HG03135 (cell line): ENCODE results near the gene SPTBN4.
"Not testable (repeated sequence)": the region's sequence is repeated elsewhere in the genome, so short reads cannot be mapped to it uniquely, and the experiment has no call there.

ENCODE experiments used
- ATAC-seq: cut with Tn5 transposase; IDR thresholded peaks from one replicate; pipeline ENCODE4 v1.9.1; 2021; ENCODE audit warnings: mild to moderate bottlenecking, moderate library complexity; ENCODE audit not compliant: unreplicated experiment

SPTBN4 gene

DNA sequence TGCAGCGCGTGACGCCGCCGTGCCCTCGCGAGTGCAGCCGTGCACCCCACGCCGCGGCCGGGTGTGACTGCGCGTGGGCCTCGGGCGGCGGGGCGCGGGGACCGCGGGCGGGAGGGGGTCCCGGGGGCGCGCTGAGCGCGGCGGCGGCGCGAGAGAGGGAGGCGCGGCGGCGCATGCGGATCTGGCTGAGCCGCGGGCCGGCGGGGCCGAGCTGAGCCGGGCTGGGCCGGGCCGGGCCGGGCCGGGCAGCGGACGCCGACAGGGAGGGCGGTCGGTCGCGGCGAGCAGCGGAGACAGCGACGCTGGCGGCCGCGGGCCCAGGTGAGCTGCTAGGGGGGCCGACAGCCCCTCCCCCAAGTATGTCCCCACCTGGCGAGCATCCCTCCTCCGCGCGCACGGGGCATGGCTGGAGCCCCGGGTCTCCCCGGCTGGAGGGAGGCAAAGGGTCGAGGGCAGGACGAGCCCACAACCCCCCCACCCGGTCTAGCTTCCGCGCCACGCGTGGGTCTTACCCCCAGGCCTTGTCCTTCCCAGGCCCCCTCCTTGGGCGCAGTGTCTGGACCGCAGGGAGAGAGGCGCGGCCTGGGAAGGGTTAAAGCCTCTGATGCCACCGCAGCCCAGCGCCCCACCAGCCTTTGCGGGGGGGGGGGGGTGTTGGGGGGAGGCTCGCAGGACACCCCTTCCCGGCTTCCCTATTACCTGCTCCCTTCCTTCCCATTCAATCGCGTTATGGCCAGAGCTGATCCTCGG lies at the start of gene SPTBN4:
SPTBN4 (plus strand) TSS at position 17 of the 750 bp plus-strand sequence. CDS start 5,621 bp downstream, outside the sequence.
- ATAC-seq = no peak

DNA sequence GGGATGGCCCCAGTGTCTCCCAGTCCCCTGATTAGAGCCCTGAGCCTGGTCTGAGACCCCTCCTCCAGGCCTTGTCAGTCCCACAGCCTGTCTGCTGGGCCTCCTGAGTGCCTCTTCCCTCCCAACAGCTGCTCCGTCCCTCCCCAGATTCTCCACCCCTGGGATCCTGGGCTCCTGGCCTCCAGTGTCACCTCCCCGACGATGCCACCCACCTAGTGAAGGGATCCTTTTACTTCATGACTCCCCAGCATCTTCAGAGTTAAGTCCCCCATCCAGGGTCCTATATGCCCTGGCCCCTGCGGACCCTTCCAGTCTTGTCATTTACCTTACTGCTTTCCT lies 49.2 kb upstream of the SPTBN4 start:
- ATAC-seq = no peak

DNA sequence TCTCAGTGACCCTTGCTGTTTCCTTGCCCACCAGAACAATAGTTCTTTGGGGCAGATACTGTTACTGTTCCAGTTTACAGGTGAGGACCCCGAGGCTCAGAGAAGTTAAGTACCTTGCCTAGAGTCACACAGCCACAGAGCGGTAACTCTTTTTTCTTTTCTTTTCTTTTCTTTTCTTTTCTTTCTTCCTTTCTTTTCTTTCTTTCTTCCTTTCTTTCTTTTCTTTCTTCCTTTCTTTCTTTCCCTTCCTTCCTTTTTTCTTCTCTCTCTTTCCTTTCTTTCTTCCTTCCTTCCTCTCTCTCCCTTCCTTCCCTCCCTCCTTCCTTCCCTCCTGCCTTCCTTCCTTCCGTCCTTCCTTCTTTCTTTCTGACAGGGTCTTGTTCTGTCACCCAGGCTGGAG lies 48.8 kb upstream of the SPTBN4 start:
- ATAC-seq = no peak

DNA sequence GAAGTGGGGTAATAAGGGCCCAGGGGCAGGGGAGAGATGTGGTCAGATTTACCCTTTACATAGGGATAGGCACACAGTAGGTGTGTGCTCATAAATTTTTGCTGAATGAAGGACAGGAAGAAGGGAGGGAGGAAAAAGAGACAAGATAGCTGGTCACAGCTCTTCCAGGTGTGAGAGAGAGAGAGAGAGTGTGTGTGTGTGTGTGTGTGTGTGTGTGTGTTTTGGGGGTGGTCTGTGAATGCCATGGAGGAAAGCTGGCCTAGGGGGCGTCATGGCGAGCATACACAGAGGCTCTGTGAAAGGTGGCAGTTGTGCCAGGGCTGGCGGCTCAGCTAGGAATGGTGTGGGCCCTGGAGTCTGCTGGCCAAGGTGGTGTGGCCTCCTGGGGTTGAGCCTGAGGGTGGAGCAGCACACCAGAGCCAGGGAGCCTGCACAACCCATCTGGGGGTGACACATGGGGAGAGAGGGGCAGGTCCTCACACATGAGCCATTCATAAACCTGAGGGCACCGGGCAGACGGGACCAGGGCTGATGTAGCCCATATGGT lies 47.7 kb upstream of the SPTBN4 start:
- no peak for ATAC-seq

DNA sequence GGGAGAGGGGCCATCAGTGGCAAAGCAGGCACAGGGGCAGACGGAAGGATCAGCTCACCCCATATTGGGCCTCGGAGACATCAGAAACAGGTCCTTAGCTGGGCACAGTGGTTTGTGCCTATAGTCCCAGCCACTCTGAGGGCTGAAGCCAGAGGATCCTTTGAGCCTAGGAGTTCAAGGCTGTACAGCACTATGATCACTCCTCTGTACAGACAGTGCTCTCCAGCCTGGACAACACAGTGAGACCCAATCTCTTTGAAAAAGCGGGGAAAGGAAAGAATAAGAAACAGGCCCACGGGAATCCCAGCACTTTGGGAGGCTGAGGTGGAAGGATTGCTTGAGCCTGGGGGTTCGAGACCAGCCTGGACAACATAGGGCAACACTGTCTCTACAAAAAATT lies 47.0 kb upstream of the SPTBN4 start:
- no peak for ATAC-seq

DNA sequence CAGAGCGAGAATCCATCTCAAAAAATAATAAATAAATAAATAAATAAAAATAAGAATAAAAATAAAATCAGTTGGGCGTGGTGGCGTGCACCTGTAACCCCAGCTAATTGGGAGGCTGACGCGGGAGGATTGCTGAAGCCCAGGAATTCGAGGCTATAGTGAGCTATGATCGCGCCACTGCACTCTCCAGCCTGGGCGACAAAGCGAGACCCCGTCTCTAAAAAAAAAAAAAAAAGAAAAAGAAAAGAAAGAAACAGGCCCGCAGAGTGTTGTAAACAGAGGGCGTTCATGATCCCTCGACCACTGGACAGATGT lies 46.4 kb upstream of the SPTBN4 start:
- no peak for ATAC-seq

DNA sequence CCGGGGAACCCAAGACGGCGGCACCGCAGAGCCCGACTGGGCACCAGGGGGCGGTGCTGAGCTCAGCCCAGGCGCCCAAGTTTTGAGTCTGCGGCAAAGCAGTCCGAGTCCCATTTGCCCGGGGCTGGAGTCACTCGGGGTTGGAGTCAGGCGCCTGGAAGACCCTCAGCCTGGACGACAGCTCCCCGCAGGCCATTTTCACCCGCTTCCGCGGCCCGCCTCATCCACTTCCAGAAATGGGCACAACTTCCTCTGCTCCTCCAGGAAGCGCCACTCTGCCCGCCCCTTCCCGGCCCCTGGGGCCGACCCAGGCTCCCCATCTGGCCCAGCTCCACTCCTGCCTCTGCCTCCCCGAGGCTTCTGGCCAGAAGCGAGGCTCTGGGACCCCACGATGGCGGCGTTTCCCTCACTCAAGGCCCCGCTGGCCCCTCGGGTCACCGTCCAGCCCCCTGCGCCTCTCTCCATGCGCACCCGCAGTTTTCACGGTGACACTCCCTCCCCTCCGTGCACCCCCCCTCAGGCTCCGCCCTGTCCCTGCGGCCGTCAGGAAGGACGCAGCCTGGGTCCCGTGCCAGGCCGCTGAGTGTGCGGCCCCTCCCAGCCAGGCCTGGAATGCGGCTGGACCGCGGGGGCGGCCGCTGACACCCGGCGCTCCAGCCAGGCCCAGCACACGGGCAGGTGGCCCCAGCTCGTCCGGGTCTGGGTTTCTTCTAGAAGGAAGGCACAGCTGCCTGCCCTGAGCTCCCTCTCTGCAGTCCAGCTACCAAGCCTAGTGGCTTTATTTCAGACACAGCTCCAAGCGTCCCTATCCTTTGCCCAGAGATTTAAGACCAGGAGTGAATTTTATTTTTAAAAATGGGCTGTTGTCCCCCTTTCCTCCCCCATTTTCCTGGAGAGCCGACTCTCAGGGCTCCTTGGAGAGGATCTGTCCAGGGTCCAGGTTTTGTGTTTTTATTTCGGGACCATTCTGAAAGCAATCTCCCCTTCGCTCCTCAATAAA lies 45.7 kb upstream of the SPTBN4 start:
- peak; percentile 38 for ATAC-seq

DNA sequence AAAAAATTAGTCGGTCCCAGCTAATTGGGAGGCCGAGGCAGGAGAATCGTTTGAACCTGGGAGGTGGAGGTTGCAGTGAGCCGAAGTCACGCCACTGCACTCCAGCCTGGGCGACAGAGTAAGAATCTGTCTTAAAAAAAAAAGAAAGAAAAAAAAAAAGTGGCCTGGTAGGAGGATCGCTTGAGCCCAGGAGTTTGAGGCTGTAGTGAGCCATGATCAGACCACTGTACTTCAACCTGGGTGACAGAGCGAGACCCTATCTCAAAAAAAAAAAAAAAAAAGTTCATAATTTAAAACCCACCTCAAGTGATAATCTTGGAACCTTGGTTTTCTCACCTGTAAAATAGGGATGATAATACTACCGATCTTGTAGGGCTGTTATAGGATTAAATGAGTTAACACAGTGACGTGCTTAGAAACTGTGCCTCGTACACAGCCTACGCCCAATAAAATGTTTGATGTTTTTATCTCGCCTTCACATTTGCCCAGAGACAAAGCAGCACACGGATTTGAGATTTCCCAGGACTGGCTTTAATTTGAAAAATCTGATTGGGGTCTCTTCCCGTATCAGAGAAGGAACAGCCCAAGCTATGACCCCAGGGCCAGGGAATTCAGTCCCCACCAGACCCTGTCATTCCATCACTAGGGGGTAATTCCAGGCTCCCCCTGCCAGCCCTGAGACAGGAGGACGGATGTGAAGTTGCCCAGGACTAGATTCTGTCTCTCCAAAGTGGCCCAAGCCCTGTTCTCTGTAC lies 44.6 kb upstream of the SPTBN4 start:
- no peak for ATAC-seq

DNA sequence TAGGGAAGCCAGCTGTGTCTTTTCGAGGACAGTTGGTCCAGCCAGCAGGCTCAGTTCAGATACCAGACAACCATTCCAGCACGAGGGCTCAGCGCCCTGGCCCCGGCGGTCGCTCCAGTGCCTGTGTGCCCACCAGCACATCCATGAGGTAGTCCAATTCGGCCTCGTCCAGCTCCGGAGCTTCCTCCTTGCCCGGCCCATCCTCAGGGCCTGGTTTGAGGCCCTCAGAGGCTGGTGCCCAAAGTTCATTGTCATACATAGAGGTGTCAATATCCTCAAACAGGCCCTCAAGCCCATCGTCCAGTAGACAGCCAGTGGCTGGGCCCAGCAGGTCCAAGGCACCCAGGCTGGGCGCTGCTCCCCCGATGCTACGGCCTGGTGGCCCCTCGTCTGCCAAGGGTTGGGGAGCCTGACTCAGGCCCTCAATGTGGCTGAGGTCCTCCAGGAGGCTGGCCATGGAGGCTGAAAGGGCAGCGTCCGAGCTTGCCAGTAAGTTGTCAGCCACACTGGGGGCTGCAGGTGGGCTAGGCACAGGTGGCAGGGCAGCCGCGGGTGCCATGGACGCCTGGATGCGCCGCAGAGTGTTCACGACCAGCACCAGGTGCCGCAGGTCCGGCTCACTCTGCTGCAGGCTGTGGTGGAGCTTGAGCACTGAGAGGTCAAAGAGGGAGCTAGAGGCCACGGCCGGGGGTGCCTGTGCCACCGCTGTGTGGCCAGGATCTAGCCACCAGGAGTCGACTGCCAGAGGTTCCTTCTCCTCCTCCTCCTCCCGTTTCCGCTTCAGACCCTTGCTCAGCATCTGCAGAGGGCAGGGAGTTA lies 43.8 kb upstream of the SPTBN4 start:
- no peak for ATAC-seq

DNA sequence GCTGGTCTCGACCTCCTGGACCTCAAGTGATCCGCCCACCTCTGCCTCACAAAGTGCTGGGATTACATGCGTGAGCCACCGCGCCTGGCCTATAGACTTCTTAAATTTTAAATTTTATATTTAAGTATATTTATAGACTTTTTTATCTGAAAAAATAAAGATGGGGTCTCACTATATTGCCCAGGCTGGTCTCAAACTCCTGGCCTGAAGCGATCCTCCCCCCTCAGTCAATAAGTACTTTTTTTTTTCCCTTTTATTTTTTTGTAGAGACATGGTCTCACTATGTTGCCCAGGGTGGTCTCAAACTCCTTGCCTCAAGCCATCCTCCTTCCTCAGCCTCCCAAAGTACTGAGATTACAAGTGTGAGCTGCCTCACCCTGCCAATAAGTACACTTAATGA lies 42.9 kb upstream of the SPTBN4 start:
- no peak for ATAC-seq

DNA sequence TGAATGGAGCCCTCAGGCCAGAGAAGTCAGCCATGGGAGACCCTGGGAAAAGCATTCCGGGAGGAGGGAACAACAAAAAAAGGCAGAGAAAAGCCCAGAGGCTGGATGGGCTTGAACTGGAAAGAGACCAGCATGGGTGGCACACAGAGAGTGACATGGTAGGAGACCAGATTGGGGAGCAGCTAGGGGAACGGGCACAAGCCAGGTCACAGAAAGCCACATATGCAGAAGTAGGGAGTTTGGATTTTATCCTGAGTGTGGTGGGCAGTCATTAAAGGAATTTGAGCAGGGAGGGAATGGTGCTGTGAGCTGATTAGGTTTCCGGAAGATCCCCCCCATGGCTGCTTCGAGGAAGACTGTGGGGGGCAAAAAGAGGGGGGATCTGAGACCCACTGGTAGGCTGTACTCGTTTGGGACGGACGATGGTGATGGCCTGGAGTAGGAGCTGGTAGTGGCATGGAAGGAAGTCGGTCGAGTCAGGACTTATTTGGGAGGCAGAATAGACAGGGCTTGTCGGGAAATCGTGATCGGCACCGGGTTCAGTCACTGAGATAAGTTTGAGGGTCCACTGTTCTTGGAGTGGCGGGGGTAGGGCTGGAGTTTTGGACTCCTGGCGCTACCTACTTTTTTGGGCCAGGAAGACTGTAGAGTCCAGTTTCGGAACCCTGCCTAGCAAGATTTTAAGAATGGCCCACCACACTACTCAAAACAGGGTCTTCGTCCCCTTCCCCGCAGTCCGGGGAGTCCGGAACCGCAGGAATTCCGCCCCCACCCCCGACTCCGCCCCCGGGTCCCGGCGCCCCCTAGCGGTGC lies 42.0 kb upstream of the SPTBN4 start:
- no peak for ATAC-seq

DNA sequence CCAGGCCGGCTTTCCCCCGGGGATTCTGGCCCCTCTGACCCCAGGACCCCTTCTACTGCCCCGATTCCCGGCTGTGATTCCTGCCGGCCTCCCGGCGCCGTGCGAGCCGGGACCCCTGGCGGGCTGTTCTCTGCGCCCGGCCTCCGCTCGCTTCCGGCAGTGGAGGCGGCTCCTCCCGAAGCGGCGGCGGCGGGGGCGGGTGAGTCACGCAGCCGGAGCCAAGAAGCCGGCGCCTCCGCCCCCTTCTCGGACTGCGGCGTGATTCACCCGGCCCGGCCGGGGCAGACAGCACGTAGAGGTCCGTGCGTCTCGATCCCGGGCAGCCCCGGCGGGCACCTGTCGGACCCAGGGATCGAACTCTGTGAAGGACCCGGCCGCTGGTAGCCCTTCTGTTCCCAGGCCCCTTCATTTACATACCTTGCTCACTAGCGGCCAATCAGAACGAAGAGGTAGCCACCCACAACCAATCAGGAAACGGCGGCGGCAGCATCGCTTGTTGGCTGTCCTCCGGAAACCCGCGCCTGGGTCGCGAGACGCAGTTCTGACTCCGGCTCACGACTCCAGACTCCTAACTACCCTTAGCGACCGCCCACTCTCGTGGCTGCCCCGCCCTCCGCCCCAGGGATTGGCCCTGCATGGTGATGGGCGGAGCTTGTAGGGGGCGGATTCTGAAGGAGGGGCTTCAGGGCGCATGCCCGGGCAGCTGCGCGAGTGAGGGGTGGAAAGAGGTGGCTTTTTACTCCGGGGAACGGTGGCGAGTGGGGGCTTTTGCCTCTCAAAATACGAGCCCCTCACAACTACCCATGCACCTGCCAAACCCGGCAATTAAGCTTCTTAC lies 41.1 kb upstream of the SPTBN4 start, which contains the start of gene SERTAD1:
SERTAD1 (minus strand) TSS at position 543 of the 838 bp plus-strand sequence. CDS start 2,446 bp downstream, outside the sequence.
- peak; percentile 82 for ATAC-seq

DNA sequence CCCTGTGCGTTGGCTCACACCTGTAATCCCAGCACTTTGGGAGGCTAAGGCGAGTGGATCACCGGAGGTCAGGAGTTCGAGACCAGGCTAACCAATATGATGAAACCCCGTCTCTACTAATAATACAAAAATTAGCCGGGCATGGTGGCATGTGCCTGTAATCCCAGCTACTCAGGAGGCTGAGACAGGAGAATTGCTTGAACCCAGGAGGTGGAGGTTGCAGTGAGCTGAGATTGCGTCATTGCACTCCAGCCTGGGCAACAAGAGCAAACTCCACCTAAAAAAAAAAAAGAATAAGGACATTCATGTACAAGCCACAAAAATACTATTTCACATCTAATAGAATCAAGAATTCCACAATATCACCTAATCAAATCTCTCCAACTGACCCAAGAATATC lies 38.6 kb upstream of the SPTBN4 start:
- ATAC-seq = not testable (repeated sequence)

DNA sequence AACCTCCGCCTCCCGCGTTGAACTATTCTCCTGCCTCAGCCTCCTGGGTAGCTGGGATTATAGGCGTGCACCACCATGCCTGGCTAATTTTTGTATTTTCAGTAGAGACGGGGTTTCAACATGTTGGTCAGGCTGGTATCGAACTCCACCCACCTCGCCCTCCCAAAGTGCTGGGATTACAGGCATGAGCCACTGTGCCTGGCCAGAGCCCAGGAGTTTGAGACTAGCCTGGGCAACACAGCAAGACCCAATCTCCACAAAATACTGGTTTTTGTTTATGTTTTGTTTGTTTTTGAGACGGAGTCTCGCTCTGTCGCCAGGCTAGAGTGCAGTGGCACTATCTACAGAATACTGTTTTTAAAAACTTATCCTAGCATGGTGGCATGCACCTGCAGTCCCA lies 36.6 kb upstream of the SPTBN4 start:
- ATAC-seq = not testable (repeated sequence)

DNA sequence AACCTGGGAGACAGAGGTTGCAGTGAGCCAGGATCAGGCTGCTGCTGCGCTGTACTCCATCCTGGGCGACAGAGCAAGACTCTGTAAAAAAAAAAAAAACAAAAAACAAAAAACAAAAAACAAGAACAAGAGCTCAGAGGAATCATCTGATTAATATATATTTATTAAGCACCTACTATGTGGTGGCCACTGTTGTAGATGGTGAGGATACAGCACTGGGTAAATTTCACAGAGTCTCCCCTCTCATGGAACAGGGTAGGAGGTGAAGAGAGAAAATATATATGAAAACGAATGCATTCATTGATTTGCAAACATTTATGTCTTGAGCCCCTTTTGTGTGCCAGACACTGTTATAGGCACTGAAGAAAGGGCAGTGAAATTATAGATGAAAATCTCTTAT lies 35.1 kb upstream of the SPTBN4 start:
- ATAC-seq = no peak

DNA sequence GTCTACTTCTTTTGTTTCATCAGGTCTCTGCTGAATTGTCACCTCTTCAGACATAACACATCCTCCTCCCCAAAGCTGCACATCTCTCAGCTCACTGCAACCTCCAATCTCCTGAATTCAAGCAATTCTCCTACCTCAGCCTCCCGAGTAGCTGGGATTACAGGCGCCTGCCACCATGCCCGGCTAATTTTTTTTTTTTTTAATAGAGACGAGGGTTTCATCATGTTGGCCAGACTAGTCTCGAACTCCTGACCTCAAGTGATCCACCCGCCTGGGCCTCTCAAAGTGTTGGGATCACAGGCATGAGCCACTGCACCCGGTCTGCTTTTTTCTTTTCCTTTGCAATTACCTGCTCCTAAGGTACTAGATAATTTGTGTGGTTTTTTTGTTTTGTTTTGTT lies 34.0 kb upstream of the SPTBN4 start:
- ATAC-seq = not testable (repeated sequence)

DNA sequence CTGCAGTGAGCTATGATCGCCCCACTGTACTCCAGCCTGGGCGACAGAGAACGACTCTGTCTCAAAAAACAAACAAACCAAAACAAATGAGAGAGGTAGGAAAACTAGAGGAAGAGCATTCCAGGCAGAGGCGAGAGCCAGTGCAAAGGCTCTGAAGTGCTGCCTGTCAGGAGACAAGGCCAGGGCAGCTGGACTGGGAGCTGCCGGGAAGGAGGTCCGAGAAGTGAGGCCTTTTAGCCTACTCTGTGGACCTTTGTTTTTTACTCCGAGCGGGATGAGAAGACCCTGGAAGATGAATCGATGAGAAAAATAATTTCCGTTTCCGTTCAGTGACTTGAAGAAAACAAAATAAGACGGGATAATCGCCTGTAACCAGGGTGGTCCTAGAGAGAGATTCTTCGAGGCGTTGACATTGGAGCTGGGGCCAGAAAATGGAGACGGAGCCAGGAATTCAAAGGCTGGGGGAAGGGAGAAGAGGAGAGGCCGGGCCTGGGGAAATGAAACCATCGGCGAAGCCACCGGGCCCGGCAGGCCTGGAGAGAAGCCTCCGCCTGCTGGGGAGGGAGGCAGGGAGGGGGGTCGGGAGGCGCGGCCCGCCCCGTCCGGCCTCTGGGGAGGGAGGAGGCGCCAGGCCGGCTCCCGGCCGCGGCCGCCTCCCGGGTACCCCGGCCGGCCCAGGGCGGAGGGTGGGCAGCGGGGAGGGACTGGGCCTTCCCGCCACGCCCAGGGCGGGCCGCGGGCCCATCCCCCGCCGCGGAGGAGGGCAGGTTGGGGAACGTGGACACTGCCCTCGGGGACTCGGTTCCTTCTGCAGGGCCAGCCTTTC lies 33.2 kb upstream of the SPTBN4 start:
- ATAC-seq = no peak

DNA sequence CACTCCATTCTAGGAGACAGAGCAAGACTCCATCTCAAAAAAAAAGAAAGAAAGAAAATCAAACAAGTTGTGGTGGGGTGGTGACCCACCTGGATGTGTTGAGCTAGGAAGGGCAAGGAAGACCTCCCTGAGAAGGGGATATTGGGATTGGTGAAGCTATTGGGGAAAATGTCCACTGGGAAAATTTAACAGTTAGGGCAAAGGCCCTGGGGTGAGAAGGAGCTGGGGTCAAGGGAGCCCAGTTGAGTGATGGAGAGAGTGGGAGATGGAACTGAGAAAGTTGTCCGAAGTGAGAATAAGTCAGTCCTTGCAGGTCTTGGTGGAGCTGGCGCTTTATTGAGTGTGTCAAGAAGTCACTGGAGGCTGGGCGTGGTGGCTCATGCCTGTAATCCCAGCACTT lies 28.5 kb upstream of the SPTBN4 start:
- no peak for ATAC-seq
